GM19035 (cell line): ENCODE measurements around the gene RBM14.
"Not testable (repeated sequence)": the region's sequence is repeated elsewhere in the genome, so short reads cannot be mapped to it uniquely, and the experiment has no call there.

Experiments used
- ATAC-seq: cut with Tn5 transposase; IDR thresholded peaks from one replicate; pipeline ENCODE4 v1.9.1; 2021; ENCODE audit not compliant: unreplicated experiment

Gene RBM14

DNA sequence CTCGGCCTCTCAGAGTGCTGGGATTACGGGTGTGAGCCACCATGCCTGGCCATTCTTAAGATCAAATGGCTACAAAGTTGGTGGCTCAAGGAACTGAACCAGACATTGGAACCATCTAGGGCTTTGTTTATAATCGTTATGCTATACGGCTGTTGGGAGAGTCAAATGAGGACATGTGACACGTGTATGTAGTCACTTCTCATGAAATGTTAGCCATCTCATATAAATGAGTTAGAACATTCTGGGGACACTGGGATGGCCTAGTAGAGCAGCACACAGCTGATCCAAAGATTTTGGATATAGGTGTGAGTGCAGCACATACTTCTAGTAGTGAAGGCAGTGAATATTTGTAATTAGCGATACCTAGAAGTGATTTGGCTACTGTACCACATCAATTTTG, 15.5 kb downstream of the RBM14 start:
- ATAC-seq = no peak

DNA sequence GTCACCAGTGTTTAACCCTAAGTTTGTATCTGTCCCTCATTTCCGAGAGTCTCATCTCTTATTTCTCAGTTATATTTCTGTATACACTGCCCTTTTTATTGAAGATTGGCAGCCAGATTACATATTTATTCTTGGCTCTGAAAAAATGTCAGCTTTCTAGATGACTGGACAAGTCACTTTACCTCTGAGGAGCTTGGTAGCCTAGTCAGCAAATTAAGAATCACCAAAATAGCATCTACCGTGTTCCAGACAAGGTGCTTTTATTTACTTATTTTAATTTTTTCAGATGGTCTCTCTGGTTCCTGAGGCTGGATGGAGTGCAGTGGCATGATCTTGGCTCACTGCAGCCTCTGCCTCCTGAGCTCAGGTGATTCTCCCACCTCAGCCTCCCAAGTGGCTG, 16.5 kb downstream of the RBM14 start:
- no peak for ATAC-seq

DNA sequence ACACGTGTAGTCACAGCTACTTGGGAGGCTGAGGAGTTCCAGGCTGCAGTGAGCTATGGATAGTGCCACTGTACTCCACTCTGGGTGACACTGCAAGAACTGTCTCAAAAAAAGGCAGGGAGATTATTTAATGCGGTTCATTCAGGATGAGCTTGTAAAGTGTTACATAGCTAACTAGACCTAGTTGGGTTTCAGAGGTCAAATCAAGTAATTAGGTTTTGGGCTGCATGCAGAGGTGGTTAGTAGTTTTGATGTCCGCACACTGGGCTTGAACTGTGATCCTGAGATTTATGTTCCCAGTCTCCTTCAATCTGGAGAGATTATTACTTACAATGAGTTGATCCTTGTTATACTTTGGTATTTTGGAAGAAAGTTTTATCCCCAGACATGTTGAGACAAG, 20.0 kb downstream of the RBM14 start:
- no peak for ATAC-seq

DNA sequence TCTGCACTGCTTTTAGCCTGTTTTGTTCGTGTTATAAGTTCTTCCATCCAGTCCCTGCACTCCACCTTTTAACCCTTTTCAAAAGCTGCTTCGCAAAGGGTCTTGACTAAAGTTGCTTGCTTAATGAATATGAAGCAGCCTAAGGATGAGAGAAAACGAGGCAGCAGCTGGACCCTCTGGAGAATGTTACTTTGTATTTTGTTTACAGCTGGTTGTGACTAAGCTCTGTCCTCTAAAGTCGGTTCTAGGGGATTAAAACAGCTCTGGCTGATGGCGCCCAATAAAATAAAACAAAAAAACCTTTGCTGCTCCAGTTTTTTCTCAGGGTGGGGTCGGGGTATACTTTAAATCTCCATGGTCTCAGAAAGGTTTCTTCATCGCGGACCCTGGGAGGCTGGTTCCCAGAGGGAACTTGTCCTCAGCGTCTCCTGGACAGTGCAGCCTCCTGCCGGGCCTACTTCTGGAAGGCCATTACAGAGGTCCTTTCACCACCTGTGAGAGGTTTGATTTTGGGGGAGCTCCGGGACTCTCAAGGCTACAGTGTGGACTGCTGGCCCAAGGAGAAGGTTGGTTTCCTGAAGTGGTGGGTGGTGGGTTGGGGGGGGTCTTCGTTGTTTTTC, 21.2 kb downstream of the RBM14 start:
- no peak for ATAC-seq

DNA sequence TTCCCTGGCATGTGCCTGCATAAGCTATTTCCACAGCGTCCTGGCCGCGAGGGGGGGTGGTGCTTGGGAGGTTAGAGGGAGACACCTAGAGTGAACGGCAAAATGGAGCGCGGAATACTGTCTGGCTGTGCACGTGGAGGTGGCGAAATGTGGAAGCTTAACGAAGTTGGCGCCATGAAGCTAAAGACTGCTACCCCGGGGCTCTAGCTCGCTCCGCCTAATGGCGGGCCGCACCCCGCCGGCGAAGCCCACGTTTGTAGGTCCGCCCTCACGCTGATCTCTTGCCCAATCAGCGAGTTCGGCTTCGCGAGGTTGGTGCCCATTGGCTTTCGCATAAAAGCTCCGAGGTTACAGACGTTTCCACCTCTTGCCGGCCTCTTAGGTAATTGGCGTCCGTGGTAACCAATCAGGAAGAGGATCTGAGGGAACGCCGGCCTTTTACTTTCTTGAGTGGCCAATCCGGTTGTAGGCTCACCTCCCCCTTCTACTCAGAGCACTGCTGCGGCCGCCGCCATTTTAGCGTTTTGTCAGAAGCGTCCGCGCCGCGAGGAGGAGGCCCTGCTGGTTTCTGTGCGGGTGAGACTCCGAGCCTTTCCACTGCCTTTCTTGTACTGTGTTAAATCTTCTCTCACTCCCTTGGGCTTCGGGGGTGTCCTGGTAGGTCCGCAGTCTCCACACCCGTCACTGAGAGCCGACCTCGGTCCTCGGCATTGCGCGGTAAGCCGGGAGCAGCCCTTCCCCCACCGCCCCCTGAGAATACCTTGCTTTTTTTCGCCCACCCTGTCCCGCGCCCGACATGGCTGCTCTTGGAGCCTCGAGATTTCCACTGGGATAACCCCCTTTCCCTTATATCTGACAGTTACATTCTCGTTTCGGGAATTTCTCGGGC, 22.0 kb downstream of the RBM14 start, which contains the start of gene RBM4:
RBM4 (plus strand) TSS at position 527 of the 889 bp plus-strand sequence. CDS start 1,009 bp downstream, outside the sequence.
- ATAC-seq = peak; percentile 96

DNA sequence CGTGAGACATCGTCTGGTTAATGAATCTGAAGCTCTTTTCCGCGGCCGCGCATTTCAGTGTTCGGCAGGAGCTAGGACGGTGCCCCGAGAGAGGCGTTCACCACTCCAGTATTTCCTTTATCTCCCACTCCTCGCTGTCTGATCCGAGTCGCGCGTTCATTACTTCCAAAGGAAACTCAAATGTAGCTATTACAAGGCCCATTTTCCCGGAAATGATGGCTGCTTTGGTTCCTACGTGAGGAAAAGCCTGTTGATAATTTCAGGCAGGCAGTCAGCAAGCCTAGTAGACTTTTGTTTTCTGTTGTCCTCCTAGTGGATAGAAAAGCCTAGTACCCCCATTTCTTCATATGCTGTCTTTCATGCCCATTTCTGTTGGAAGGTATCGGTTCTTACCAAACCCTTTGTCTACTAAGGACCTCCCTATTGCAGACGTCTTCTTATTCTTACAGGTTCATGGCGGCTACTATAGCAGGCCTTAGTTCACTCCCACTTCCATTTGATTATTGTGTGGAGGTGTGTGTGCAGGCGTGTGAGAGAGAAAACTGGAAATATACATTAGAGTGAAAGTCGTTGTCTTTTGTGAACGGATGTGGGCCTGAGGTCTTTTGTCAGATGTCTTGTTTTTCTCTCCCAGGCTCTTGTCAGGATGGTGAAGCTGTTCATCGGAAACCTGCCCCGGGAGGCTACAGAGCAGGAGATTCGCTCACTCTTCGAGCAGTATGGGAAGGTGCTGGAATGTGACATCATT, 22.8 kb downstream of the RBM14 start:
- ATAC-seq = no peak

DNA sequence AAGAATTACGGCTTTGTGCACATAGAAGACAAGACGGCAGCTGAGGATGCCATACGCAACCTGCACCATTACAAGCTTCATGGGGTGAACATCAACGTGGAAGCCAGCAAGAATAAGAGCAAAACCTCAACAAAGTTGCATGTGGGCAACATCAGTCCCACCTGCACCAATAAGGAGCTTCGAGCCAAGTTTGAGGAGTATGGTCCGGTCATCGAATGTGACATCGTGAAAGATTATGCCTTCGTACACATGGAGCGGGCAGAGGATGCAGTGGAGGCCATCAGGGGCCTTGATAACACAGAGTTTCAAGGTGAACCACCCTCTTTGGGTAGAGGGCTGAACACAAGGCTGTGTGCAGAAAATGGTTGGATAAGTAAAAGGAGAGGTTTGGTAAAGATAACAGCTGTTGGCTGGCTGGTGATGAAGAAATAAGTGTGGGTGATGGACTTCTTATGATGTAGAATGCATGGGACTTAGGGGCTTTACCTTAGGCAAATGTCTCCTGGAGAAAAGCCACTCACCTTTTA, 23.4 kb downstream of the RBM14 start:
- ATAC-seq = not testable (repeated sequence)

DNA sequence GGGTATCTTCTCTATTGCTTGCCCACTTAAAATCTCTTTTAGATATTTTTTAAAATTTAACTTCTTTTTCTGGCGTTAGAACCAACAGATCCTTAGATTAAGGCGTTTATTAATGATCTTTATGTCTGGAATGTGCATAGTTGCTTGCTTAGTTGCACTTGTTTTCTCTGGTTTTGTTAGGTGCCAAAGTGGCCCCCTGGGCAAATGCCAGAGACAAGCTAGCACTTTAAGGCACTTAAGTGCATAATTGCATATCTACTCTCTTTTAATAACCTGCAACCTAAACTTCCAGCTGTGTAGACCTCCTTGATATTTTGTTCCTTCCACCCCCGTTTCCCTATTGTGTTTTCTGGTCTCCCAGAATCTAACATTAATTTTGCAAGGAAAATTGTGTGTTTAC, 25.4 kb downstream of the RBM14 start:
- ATAC-seq = no peak

DNA sequence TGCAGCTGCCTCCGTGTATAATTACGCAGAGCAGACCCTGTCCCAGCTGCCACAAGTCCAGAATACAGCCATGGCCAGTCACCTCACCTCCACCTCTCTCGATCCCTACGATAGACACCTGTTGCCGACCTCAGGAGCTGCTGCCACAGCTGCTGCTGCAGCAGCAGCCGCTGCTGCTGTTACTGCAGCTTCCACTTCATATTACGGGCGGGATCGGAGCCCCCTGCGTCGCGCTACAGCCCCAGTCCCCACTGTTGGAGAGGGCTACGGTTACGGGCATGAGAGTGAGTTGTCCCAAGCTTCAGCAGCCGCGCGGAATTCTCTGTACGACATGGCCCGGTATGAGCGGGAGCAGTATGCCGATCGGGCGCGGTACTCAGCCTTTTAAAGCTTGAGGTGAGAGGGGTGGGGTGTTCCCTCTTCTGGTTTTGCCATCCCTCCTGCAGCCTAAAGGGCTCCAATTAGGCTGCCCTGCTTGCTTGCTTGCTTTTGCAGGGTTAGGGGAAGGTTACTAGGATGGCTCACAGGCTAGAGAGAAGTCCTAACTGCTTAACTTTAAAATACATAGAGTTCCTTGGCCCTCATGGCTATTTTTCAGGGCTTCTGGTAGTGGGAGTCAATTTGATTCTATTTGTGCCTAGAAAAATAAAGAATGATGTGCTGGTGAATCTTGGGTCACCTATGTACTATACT, 27.5 kb downstream of the RBM14 start:
- no peak for ATAC-seq

DNA sequence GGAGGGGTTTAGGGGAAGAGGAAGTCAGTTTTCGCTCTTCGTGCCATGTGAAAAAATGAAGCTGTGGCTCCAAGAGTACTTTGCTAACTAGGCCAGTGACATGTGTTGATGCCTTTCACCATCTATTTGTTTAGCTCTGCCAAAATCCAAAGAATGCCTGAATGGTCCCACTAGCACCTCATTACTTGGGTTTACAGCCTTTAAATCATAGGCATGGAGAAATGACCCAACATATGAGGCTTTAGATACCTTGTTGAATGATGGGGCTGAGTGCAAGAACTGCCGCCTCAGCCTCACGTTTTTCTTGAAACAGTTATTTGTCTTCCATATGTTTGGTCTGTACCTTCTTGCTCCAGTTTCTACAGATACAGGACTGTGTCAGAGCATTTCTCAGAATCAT, 30.4 kb downstream of the RBM14 start:
- ATAC-seq = no peak

DNA sequence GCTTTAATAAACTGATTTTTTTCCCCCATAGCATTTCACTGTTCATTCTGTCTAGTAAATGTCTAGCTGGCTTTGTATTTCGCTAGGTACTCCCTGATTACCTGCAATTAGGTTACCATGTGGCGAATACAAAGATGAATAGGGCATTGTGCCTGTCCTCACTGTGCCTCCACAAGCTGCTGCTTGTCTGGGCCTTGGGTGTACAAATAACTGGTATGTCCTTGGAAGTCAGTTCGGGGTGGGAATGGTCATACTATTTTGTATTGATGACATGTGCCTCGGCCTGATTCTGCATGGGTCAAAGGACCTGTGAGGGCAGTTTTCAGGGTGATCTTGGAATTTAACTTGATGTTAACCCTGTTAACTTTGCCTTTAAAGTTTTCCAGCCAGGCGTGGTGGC, 33.5 kb downstream of the RBM14 start:
- ATAC-seq = no peak

DNA sequence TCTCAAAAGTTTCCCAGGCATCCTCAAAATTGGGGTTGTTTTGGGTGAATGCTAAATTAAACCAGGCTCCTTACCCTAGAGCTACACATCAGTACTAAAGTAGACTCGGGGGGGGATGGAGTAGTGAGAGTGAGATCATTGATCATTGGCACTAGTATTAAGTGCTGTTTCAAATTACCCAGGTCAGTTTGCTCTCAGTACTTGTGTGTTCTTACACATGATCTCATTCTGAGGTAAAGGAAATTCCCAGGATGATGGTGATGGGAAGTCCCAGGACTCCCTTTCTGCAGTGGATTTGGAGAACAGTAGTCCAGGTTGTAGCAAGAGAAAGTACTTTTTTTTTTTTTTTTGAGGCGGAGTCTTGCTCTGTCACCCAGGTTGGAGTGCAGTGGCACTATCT, 34.6 kb downstream of the RBM14 start:
- no peak for ATAC-seq

DNA sequence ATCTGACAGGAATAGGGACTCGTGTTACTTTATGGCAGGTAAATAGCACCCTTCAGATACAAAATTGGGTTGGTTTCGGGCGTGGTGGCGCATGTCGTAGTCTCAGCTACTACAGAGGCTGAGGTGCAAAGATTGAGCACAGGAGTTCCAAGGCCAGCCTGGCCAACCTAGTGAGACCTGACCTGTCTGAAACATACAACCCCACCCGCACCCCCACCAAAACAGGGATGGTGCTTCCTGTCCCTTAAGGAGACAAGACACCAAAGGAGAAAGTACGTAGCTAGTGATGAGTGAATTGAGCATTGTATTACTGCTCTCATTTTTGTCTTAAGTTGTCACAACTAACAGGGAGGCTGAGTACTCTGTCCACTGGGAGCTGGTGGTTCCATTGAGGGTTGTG, 36.2 kb downstream of the RBM14 start:
- no peak for ATAC-seq

DNA sequence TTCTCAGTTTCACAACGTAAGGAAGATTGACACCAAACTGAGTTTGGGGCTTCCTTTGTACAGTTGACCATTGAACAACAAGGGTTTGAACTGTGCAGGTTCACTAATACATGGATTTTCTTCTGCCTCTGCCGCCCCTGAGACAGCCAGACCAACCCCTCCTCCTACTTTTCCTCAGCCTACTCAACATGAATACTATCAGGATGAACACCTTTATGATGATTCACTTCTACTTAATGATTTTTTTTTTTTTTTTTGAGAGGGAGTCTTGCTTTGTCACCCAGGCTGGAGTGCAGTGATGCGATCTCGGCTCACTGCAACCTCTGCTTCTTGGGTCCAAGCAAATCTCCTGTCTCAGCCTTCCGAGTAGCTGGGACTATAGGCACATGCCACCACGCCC, 36.7 kb downstream of the RBM14 start:
- no peak for ATAC-seq

DNA sequence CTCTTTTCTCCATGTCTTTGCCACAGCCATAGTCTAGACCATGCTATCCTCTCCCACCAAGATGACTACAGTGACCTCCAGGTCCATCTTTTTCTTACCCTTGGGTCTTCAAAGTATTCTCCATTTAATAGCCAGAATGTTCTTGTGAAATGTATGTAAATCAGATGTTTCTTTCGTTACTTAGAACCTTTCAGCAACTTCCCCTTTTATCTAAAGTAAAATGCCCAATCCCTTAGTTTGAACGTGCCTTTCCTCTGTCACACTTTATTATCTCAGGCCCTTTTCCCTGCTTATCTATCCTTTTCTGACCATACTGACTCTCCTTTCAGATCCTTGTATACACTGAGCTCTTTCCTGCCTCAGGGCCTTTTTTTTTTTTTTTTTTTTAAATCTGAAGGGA, 43.3 kb downstream of the RBM14 start:
- no peak for ATAC-seq

DNA sequence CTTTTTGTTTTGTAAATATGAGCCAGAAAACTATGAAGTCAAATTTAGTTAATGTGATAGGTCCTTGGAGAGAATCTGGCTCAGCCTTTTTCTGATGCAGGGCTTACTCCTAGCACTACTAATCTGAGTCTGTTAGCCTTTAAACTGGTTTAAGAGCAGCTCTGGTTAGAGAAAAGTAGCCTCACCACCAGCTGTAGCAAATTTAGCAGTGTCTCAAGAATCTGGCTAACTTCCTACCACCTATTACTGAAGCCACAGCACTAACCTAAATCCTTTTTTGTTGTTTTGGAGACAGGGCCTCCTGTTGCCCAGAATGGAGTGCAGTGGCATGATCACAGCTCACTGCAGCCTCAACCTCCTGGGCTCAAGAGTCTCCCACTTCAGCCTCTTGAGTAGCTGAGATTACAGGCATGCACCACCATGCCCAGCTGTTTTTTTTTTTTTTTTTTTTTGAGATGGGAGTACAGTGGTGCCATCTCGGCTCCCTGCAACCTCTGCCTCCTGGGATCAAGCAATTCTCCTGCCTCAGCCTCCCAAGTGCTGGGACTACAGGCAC, 47.4 kb downstream of the RBM14 start:
- no peak for ATAC-seq

DNA sequence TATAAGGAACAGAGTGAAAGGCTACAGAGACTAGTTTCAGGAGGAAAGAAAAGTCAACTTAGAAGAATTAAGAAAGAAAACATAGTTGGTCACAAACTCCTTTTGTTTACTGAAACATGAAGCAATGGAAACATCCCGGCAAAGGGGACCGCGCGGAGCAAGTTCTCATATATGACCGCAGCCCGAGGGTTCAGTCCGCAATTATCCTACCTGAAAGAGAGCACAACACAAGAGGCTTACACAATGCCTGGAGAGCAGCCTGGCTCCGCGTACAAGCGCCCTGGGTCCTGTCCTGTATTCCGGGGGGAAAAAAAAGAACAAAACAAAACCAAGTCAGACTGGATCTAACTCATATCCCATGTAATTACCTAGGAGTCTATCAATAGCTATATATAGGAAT, 48.9 kb downstream of the RBM14 start:
- no peak for ATAC-seq

DNA sequence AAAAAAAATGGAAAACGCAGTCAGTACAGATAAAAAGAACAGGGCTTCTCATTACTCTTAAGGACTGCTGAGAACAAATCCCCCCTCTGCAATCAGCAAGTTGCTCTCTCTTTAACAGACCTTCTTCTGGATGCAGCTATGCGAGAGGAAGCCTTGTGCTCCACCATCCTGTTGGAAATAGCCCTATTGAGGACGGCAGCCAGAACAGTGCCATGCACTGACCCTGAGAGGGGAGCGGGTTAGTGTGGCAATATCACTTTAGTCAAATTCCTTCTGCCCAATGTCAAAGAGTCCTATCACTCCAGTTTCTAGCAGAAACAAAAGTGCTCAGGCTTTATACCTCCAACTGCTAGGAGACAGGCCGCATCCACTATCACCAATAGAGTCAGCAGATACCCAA, 54.4 kb downstream of the RBM14 start:
- no peak for ATAC-seq

DNA sequence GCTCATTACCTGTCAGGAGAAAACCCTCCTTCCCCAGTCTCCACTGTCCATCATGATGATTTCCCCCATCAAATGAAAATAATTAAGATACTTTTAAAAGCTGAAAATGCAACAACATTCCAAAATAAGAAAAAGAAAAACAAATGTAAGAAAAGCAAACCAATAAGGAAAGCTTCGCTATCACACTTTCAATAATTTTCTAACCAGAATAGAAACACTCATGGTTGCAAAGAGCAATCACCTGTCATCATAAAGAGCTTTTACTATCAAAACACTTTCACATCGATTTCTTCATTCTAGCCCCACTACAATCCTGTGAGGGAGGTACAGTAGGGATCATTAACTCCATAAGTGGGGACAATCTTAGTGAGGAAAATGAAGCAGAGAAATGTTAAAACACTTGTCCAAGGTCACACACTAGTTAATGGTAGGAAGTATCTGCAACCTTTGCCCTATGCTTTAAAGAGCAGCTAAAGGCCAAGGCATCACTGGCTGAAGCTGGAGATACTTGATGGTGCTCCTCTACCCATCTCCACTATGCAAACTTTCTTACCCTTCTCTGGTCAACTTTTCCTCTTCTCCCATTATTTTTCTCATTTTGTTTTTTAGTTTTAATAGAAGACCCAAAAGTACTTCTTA, 58.7 kb downstream of the RBM14 start:
- no peak for ATAC-seq

DNA sequence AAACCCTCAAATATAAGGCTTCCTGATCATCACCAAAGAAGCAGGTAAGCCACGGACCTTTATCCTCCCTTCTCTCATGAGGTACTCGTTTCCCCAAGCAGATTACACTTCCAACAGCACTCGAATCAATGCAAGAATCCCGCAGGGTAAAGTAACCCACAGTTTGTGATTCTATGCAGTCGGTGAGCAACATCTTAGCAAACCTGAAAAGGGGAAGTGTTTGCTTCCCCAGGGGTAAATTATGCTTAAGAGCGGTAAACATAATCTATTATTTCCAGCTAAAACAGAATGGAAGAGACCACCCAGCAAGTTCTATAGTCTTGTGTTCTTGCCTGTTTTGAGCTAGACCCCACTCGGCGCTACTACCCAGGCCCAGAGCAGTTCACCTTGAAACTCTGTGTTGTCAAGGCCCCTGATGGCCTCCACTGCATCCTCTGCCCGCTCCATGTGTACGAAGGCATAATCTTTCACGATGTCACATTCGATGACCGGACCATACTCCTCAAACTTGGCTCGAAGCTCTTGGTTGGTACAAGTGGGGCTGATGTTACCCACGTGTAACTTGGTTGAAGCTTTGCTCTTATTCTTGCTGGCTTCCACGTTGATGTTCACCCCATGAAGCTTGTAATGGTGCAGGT, 60.0 kb downstream of the RBM14 start:
- no peak for ATAC-seq
